Measurements from ENCODE around the gene MTG2. TPM values are rescaled to one million over a fixed set of nuclear protein-coding genes. Genes with fewer than 3 reads are reported as not detected.

The MTG2 gene
- total and polyA plus RNA-seq, 10 of the 15 experiments (the other 5 are each of a cell fraction or from before 2014, with no cell fraction given) = 6.2 to 52.4 (median 34.3) TPM

- Histone ChIP-seq H3K9ac (ENCODE audit: control insufficient read depth, insufficient read depth, low read length) (no peak overlapping the region), H3K9me3 (replicated peaks; ENCODE audit: control insufficient read depth, insufficient read depth, low read length) (no peaks in the 10 kb centered on the region), H3K4me2 (ENCODE audit: control insufficient read depth, insufficient read depth) (no peak overlapping the region), H3K4me3 (no peak overlapping the region), H4K20me1 (ENCODE audit: control insufficient read depth, insufficient read depth) (no peaks in the 10 kb centered on the region), H3K4me1 (ENCODE audit: control insufficient read depth, insufficient read depth, low read length) (peaks cover 22% of the 10 kb centered on the region), H3K27me3 (replicated peaks in 1 of 2; ENCODE audit: control insufficient read depth in 2 of 2, insufficient read depth in 2 of 2, low read length in 1 of 2) (no peaks in the 10 kb centered on the region), H2AFZ (ENCODE audit: control insufficient read depth, low read depth, low read length) (no peak overlapping the region), H3K27ac (ENCODE audit: control insufficient read depth, insufficient read depth) (no peak overlapping the region), H3K36me3 (ENCODE audit: control insufficient read depth in 2 of 2, insufficient read depth in 2 of 2, low read length in 1 of 2) (peaks cover 16 to 28% of the 10 kb centered on the region in 2 experiments; a peak in 3 of 4 replicates), H3K79me2 (ENCODE audit: control insufficient read depth, insufficient read depth, low read length) (no peaks in the 10 kb centered on the region)
- BruUV-seq (replicated peaks) = no TSS peak
- POLR2A ChIA-PET = no interaction called here
- RAD21 ChIA-PET (ENCODE audit: unreplicated experiment) = no interaction called here
- FAIRE-seq (no peak), ATAC-seq (no peak), DNase-seq (ENCODE audit: low read depth, low spot score) (no peak)
- 95% methylated on average over 18 of the region's 18 CpGs for WGBS (ENCODE audit: insufficient coverage, insufficient replicate concordance, low lambda C conversion rate, missing lambda C conversion rate)
- SMC1A ChIA-PET (ENCODE audit: uncharacterized antibody, unreplicated experiment) = no interaction called here
- TF ChIP-seq NR2C2 (IDR thresholded peaks at IDR 0.05; ENCODE audit: borderline replicate concordance, control insufficient read depth, insufficient read length, low read depth) (no peak), JUND (IDR thresholded peaks at IDR 0.05; ENCODE audit: low read depth, low read length) (no peak), SMAD1 (IDR thresholded peaks at IDR 0.05; ENCODE audit: low read depth, partially characterized antibody) (no peak), CREM (IDR thresholded peaks at IDR 0.05; ENCODE audit: low read depth) (no peak)
- in situ Hi-C loops (cut with MboI) = no loop called here
- intact Hi-C loops (cut with micrococcal nuclease; ENCODE audit: unreplicated experiment) = no loop called here
- CTCF ChIA-PET = no interaction called here
These were observed 15.0 kb downstream of the MTG2 start for GRCh38 chr20:62197801-62198200.

GRCh38 chr20:62198496-62198895 is 15.7 kb downstream of the MTG2 start:
- no peak overlapping the region for H3K9ac ChIP-seq (ENCODE audit: control insufficient read depth, insufficient read depth, low read length)
- no peak overlapping the region for H2AFZ ChIP-seq (ENCODE audit: control insufficient read depth, low read depth, low read length)
- H3K27me3 ChIP-seq (replicated peaks in 1 of 2; ENCODE audit: control insufficient read depth in 2 of 2, insufficient read depth in 2 of 2, low read length in 1 of 2) = no peaks in the 10 kb centered on the region
- peaks cover 16 to 27% of the 10 kb centered on the region in 2 experiments; a peak in 3 of 4 replicates for H3K36me3 ChIP-seq (ENCODE audit: control insufficient read depth in 2 of 2, insufficient read depth in 2 of 2, low read length in 1 of 2)
- FAIRE-seq = no peak
- TF ChIP-seq ATF3 (IDR thresholded peaks at IDR 0.05; ENCODE audit: borderline replicate concordance, extremely low read depth, low read depth, low read length) = no peak
- TF ChIP-seq BCL11A (IDR thresholded peaks at IDR 0.05; ENCODE audit: low read depth, low read length) = no peak
- TF ChIP-seq EED (IDR thresholded peaks at IDR 0.05; ENCODE audit: low read depth) = no peak
- TF ChIP-seq NFIC (IDR thresholded peaks at IDR 0.05; ENCODE audit: low read depth, low read length) = no peak
- no peak for TF ChIP-seq POLR2A (IDR thresholded peaks at IDR 0.05; ENCODE audit: low read depth, low read length)
- TF ChIP-seq SPI1 (IDR thresholded peaks at IDR 0.05; ENCODE audit: borderline replicate concordance, insufficient read depth, low read depth, low read length) = no peak
- TF ChIP-seq ZBED1 (IDR thresholded peaks at IDR 0.05; ENCODE audit: borderline replicate concordance) = no peak
- ChIA-PET SMC1A (ENCODE audit: uncharacterized antibody, unreplicated experiment) (no interaction called here), POLR2A (no interaction called here), CTCF (no interaction called here), RAD21 (ENCODE audit: unreplicated experiment) (no interaction called here)
- intact Hi-C loops (cut with micrococcal nuclease; ENCODE audit: unreplicated experiment) = no loop called here
- H3K79me2 ChIP-seq (ENCODE audit: control insufficient read depth, insufficient read depth, low read length) = no peaks in the 10 kb centered on the region
- no peak for DNase-seq (ENCODE audit: low read depth, low spot score)
- no peak overlapping the region for H3K4me3 ChIP-seq
- H3K9me3 ChIP-seq (replicated peaks; ENCODE audit: control insufficient read depth, insufficient read depth, low read length) = no peaks in the 10 kb centered on the region
- H4K20me1 ChIP-seq (ENCODE audit: control insufficient read depth, insufficient read depth) = no peaks in the 10 kb centered on the region
- no TSS peak for BruUV-seq (replicated peaks)
- in situ Hi-C loops (cut with MboI) = no loop called here
- H3K4me1 ChIP-seq (ENCODE audit: control insufficient read depth, insufficient read depth, low read length) = peaks cover 22% of the 10 kb centered on the region
- no peak for ATAC-seq
- no peak overlapping the region for H3K27ac ChIP-seq (ENCODE audit: control insufficient read depth, insufficient read depth)
- WGBS (ENCODE audit: insufficient coverage, insufficient replicate concordance, low lambda C conversion rate, missing lambda C conversion rate) = 98% methylated on average over 17 of the region's 17 CpGs
- no peak overlapping the region for H3K4me2 ChIP-seq (ENCODE audit: control insufficient read depth, insufficient read depth)

Measured in GM12878 (cell line).